Right lobe of liver (tissue), 6 donors: ENCODE results near the gene ANXA2R. TPM values are rescaled to one million over a fixed set of nuclear protein-coding genes. Genes with fewer than 3 reads are reported as not detected.

ENCODE experiments used
- ATAC-seq, 4 donors: fragments of 200-7000 bp; cut with Tn5 transposase; one replicate each; pipeline ENCODE4 v1.9.1; 2020; ENCODE audit warnings: mild to moderate bottlenecking in 4 of 4, moderate library complexity in 4 of 4
- DNase-seq, 3 donors: peaks; one replicate each; pipeline ENCODE4 v3.0.0-alpha.2; 2020
- H3K27ac ChIP-seq, 3 donors: fragments of 200-600 bp; one replicate each; pipeline ENCODE4 v1.8.0; 2022
- H3K27me3 ChIP-seq, 2 donors: fragments of 200-600 bp; one replicate each; pipeline ENCODE4 v1.8.0; 2022
- H3K36me3 ChIP-seq, 4 donors: fragments of 200-600 bp; sonication (generic) in 1 of 4; one replicate each; pipeline versions ENCODE4 v1.5.1 to v1.8.0; 2017 to 2022; ENCODE audit warnings: control low read depth in 1 of 4
- H3K4me1 ChIP-seq, 4 donors: fragments of 200-600 bp; sonication (generic) in 1 of 4; one replicate each; pipeline versions ENCODE4 v1.5.1 to v1.8.0; 2017 to 2022; ENCODE audit warnings: control low read depth in 1 of 4
- H3K4me3 ChIP-seq, 3 donors: fragments of 200-600 bp; one replicate each; pipeline ENCODE4 v1.8.0; 2022
- H3K9me3 ChIP-seq, 4 donors: fragments of 200-600 bp; sonication (generic) in 1 of 4; one replicate each; pipeline versions ENCODE4 v1.5.1 to v1.8.0; 2017 to 2022; ENCODE audit warnings: control low read depth in 1 of 4
- POLR2A ChIP-seq: fragments of 450-650 bp; IDR thresholded peaks from one replicate; pipeline ENCODE4 v1.6.1; 2017; ENCODE audit warnings: antibody characterized with exemption, mild to moderate bottlenecking
- WGBS: methylation state at CpG from one replicate; pipeline ENCODE4 v1.1.6; 2018; ENCODE audit warnings: low coverage, low lambda C conversion rate; ENCODE audit not compliant: insufficient coverage; ENCODE audit errors: missing lambda C conversion rate; 5-methylcytosine and 5-hydroxymethylcytosine counted together
- intact Hi-C, 2 donors: fragments of 100-400 bp; cut with DNase I; formaldehyde crosslinking; loops; one replicate each; pipeline versions ENCODE4 v1.11.2 to v1.14.1; 2022
- total RNA-seq, 6 experiments: library from RNA; depleted of rRNA in 2 of 6; stranded (reverse); fragments of >200 nt in 2 of 6; fragmentation: NEBNext Ultra II Directional in 3 of 6; extraction: Animal tissue kit (Norgen Biotek cat#: 25700) in 3 of 6; gene quantifications; one replicate each; pipeline versions ENCODE4 v1.1.0 to v1.2.4, GENCODE V29; 2016 to 2023
- TF ChIP-seq, protein P1 (sequence below), 4 donors: fragments of 200-600 bp in 3 of 4; fragments of 450-650 bp in 1 of 4; IDR thresholded peaks; one replicate each; pipeline versions ENCODE4 v1.5.1 to v1.8.0; 2016 to 2022; ENCODE audit warnings: antibody characterized with exemption in 4 of 4, mild to moderate bottlenecking in 2 of 4
- donor health status: DM: no; HTN: yes; CAD: no.
- donor health status: DM: no; HTN: no; CAD: no.
- donor health status: DM: no; HTN: no; CAD: no.
- donor health status: DM: no; HTN: yes; CAD: no.
- donor health status: DM: no; HTN: yes; CAD: no.

ANXA2R gene
- total RNA-seq, 6 experiments from 2014 or later = 0.21 to 1.1 (median 0.41) TPM

DNA sequence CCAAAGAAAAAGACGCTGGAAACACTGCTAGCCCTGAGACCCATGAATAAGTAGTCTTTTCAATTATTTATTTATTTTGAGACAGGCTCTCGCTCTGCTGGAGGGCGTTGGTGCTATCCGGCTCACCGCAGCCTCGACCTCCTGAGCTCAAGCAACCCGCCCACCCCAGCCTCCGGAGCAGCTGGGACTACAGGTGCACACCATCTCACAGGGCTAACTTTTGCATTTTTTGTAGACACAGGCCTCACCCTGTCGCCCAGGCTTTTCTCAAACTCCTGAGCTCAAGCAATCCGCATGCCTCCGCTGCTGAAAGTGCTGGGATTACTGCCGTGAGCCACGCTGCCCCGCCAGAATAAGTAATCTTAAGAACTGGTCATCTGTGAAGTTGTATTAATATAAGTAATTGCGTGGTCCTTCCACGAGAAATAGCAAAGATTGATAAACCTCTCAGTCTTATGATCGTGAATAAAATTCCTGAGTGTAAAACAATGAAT, 1.6 kb downstream of the ANXA2R start:
- ATAC-seq (no peak), DNase-seq (no peak)
- Histone ChIP-seq H3K9me3 (no peaks in the 10 kb centered on the region), H3K4me1 (peaks cover 0 to 21% (median 0%) of the 10 kb centered on the region in 4 donors), H3K27me3 (peaks cover 0 to 63% of the 10 kb centered on the region in 2 donors), H3K36me3 (no peaks in the 10 kb centered on the region), H3K4me3 (peak overlapping the region; percentile 13 to 55 (median 15)), H3K27ac (peak overlapping the region in 2 of 3 donors; percentile 54 to 93)
- intact Hi-C loops = no loop called here
- no peak for TF ChIP-seq POLR2A
- TF ChIP-seq, protein P1, sequence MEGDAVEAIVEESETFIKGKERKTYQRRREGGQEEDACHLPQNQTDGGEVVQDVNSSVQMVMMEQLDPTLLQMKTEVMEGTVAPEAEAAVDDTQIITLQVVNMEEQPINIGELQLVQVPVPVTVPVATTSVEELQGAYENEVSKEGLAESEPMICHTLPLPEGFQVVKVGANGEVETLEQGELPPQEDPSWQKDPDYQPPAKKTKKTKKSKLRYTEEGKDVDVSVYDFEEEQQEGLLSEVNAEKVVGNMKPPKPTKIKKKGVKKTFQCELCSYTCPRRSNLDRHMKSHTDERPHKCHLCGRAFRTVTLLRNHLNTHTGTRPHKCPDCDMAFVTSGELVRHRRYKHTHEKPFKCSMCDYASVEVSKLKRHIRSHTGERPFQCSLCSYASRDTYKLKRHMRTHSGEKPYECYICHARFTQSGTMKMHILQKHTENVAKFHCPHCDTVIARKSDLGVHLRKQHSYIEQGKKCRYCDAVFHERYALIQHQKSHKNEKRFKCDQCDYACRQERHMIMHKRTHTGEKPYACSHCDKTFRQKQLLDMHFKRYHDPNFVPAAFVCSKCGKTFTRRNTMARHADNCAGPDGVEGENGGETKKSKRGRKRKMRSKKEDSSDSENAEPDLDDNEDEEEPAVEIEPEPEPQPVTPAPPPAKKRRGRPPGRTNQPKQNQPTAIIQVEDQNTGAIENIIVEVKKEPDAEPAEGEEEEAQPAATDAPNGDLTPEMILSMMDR (IDR thresholded peaks at IDR 0.05) = no peak
- WGBS = 26% methylated on average over 17 of the region's 17 CpGs

DNA sequence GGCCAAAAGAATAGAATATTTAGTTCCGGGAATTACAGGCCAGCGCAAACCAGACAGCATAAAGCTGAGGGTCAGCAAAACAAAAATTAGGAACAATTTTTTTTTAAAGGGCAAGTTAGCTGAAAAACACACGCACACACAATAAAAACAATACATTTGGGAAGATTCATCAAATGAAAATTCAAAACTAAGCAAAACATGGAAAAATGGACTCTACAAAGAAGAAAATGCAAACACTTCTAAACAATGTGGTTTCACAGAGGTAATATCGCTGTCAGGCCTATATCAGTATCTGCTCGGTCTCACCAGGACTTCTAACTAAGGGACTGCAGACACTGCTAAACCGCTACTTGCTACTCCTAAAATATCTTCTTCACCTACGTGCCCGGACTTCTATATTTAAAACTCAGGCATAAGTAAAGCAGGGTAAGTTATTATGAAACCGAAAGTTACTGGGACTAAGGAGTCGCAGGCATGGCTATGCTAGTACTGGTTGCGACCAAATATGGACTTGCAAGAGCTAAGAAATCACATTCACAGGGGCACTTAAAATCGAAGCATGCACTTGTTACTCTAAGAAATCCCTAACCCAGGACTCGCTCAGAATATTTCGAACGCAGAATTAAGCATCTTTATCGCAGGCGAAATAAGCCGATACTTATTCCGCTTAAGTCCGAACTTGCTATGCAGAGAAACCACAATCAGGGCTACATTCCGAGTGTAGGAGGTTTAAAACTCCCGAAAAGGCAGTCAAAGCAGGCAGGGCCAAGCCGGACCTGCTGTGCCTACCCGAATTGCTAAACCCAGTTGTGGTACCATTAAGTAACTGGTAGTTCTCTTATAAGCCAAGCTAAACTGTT, 2.3 kb downstream of the ANXA2R start:
- 13% methylated on average over 24 of the region's 24 CpGs for WGBS
- H3K4me1 ChIP-seq = peaks cover 0 to 15% (median 0%) of the 10 kb centered on the region in 4 donors
- intact Hi-C loops = no loop called here
- ATAC-seq = peak; percentile 15 to 33 (median 24)
- no peak for DNase-seq
- no peak for TF ChIP-seq POLR2A
- TF ChIP-seq, protein P1 (IDR thresholded peaks at IDR 0.05) = no peak
- peak overlapping the region; percentile 13 to 55 (median 15) for H3K4me3 ChIP-seq
- no peaks in the 10 kb centered on the region for H3K9me3 ChIP-seq
- no peaks in the 10 kb centered on the region for H3K36me3 ChIP-seq
- peak overlapping the region; percentile 18 to 93 (median 54) for H3K27ac ChIP-seq
- H3K27me3 ChIP-seq = peaks cover 0 to 63% of the 10 kb centered on the region in 2 donors

DNA sequence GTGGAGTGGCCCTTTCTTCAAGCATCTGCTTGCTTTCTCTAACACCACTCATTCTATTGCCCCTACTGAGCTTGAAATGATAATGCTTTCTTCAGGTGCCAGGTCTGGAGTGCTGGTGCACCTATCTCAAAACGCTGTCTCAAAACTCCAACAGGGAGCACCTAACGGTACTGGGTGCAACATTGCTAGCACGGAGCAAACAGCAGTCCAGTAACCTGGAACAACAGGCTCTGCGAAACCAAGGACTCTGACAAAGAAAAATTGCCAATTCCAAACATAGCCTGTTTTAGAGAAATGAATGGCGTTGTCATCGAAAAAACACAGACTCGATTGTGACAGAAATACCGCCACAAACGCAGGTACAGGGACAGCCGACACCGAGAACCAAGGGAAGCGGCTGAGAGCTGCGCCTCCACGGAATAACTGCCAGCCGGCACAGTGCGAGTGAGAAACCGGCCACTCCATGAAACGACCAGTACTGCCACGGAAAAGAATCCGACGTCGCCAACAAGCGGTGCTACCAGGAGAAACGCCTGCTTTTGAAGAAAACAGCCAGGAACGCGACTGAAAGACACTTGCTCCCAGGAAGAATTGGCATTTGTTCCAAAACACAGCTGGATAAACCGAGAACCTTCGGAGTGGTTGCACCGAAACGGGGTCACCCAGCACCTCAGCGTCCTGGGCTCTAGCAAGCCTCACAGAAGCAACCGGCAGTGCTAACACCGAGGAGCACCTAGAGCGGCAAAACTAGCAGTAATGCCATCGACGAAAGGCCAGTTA, 3.1 kb downstream of the ANXA2R start:
- whole genome bisulfite sequencing = 21% methylated on average over 36 of the region's 36 CpGs
- TF ChIP-seq POLR2A = no peak
- TF ChIP-seq, protein P1 (IDR thresholded peaks at IDR 0.05) = no peak
- DNase-seq (peak in 2 of 3 donors; percentile 33 to 45), ATAC-seq (no peak)
- H3K4me1 ChIP-seq = peaks cover 0 to 7% (median 0%) of the 10 kb centered on the region in 4 donors
- H3K4me3 ChIP-seq = peak overlapping the region; percentile 13 to 55 (median 15)
- no peaks in the 10 kb centered on the region for H3K9me3 ChIP-seq
- H3K36me3 ChIP-seq = no peaks in the 10 kb centered on the region
- peak overlapping the region; percentile 18 to 93 (median 54) for H3K27ac ChIP-seq
- intact Hi-C loops = no loop called here
- peaks cover 0 to 63% of the 10 kb centered on the region in 2 donors for H3K27me3 ChIP-seq

DNA sequence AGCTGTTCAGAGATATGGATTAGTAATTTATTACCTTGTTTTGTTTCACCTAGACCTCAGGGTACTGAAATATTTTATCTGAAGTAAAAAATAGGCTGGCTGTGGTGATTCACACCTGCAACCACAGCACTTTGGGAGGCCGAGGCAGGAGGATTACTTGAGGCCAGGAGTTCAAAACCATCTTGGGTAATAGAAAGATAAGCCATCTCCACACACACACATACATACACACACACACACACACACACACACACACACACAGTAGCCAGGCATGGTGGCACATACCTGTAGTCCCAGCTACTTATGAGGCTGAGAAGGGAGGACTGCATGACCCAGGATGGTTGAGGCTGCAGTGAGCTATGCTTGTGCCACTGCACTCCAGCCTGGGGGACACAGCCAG, 3.7 kb downstream of the ANXA2R start:
- no peak overlapping the region for H3K4me3 ChIP-seq

More for the DNA sequence above, 3.7 kb downstream of the ANXA2R start:
- 38% methylated on average over 1 of the region's 1 CpG for WGBS
- peaks cover 0 to under 1% (median 0%) of the 10 kb centered on the region in 4 donors for H3K4me1 ChIP-seq
- ATAC-seq (no peak), DNase-seq (no peak)
- H3K36me3 ChIP-seq = no peaks in the 10 kb centered on the region
- no peak for TF ChIP-seq POLR2A
- TF ChIP-seq, protein P1 (IDR thresholded peaks at IDR 0.05) = no peak
- intact Hi-C loops = no loop called here
- H3K9me3 ChIP-seq = no peaks in the 10 kb centered on the region
- H3K27ac ChIP-seq = peak overlapping the region in 1 of 3 donors; percentile 18
- H3K27me3 ChIP-seq = peaks cover 0 to 63% of the 10 kb centered on the region in 2 donors
